Activated CD4-positive, alpha-beta T cell treated with anti-CD3 and anti-CD28 coated beads for 4 hours (primary cell): ENCODE measurements around the gene IGSF8.
A peak's percentile ranks its signal among the peaks of the same experiment; 100 is the strongest.
"Not testable (repeated sequence)": the region's sequence is repeated elsewhere in the genome, so short reads cannot be mapped to it uniquely, and the experiment has no call there.

Experiments
- DNase-seq, 2 donors: peaks; one replicate each; pipeline ENCODE4 v3.0.0-alpha.2; 2020

The IGSF8 gene

DNA sequence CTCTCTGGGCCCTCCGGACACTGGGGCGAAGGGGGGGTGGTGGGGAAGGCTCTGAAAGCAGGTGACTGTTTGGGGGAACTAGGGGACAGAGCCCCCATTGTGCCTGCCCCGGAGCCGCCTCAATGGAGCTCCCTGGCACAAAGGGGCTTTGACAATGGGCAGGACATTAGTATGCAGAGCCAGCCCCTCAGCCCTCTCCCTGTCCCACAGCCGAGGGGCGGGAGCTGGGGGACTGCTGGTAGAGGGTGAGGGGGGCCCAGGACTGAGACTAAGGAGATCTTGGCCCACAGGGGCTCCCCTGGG is 36.2 kb downstream of the IGSF8 start:
- no peak for DNase-seq

DNA sequence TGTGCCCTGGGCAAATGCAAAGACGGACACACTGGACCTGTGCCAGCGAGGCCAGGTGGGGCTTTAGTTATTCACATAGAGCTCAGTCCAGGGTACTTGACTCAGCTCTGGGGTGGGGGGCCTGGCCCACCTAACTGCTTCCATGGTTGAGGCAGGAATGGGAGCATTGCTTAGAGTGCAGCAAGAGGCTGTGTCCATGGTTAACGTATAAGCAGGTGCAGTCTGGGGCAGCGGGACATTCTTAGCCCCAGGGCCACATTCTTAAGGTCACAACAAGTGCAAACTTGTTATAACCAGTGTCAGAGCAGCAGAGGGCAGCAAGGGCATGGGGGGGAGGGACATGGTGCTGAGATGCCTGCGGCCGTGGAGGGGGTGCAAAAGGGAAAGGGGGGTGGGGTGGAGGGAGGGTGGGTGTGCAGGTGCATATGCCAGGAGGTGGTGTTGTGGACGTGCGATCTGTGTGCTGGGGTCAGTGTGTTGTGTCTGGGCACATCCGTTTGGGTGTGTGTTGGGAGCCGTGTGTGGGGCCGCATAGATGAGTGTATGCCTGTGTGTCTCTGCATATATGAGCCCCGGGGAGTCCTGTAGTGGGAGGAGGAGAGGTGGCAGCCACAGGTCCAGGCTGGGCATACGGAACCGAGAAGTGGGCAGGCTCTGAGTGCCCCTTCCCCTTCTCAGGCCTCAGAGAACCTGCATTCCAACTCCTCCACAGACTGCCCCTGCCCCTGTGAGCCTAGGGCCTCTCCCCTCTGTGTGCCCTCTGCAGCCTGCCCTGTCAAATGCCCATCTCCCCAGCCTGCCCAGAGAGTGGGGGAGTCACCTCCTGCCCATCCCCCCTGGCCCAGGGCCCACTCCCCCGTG is 36.8 kb downstream of the IGSF8 start:
- DNase-seq = no peak

DNA sequence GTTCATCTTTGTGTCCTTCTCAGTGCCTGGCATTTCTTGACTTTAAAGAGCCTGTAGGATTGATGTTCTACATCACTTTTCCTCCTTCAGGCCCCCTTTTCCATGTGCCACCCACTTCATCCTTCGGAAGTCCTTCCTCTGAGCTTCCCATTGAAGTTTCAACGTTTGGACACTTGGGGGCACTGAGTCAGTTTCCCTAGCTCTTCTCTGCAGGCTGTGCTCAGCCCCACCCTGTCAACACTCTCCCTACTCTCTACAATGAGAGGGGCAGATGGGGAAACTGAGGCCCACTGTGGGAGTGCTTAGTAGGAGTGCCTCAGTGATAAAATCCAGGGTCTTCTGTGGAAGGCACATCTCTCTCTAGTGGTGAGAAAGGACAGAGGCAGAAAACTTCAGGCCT is 40.3 kb downstream of the IGSF8 start:
- DNase-seq = no peak

DNA sequence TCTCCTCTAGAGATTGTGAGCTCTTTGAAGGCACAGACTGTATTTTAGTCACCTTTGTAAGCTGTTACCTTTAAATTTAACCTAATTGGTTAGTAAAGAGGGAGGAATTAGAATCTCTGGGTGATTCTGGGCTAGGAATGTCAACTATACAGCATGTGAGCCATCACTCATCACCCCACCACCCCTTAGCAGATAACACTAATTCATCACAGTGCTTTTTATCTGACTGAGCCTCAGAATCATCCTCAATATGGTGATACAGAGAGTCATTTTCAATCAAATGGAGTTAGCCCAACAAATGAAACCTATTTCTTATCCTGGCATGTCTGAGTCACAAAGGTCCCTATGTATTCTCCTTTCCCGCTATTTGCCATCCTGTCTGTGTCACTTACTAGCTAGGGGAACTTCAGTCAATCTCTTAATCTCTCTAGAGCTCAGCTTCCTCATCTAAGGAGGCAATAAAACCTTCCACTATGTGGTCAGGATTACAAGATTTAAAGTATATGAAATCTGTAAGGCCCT is 41.7 kb downstream of the IGSF8 start:
- DNase-seq = no peak

GRCh38 chr1:160053548-160054365 is 44.7 kb downstream of the IGSF8 start:
- DNase-seq = no peak

GRCh38 chr1:160052936-160053335 is 45.5 kb downstream of the IGSF8 start:
- DNase-seq = no peak

GRCh38 chr1:160050619-160051018 is 47.8 kb downstream of the IGSF8 start:
- DNase-seq = no peak

GRCh38 chr1:160050182-160050581 is 48.2 kb downstream of the IGSF8 start:
- DNase-seq = not testable (repeated sequence)

- no peak for DNase-seq
Measured at GRCh38 chr1:160049101-160049500, 49.3 kb downstream of the IGSF8 start.

GRCh38 chr1:160048335-160048734 is 50.1 kb downstream of the IGSF8 start:
- DNase-seq = no peak

GRCh38 chr1:160047111-160047991 is 51.1 kb downstream of the IGSF8 start:
- DNase-seq = no peak

GRCh38 chr1:160046494-160047110 is 51.8 kb downstream of the IGSF8 start:
- peak; percentile 23 to 28 for DNase-seq

DNA sequence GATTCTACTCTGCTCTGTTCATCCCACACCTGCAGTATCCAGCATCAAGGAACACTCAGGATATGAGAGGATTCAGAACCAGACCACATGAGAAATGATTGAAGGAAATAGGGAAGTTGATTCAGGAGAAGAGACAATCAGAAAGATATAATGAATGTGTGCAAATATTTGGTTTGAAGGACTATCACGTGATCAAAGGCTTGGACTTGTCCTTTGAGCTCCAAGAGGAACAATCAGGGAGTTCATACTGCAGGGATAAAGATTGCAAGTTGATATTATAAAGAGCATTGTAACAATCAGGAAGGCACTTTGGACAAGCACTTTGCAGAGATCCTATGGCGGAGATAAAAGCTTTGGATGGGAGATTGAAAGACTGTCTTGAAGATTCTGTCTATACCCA is 52.8 kb downstream of the IGSF8 start:
- DNase-seq = no peak

GRCh38 chr1:160043543-160043942 is 54.9 kb downstream of the IGSF8 start:
- DNase-seq = no peak
